Ishikawa (cell line): ENCODE results near the gene DDX54.

Source experiments
- CEBPB ChIP-seq: IDR thresholded peaks from 2 replicates; pipeline ENCODE4 v1.6.1; 2012
- EP300 ChIP-seq: IDR thresholded peaks from 2 replicates; pipeline ENCODE4 v1.6.1; 2012; ENCODE audit warnings: borderline replicate concordance
- MAX ChIP-seq: IDR thresholded peaks from 2 replicates; pipeline ENCODE4 v1.6.1; 2012
- REST ChIP-seq: IDR thresholded peaks from 2 replicates; pipeline ENCODE4 v1.6.1; 2012; ENCODE audit warnings: low read depth, mild to moderate bottlenecking
- TAF1 ChIP-seq: IDR thresholded peaks from 2 replicates; pipeline ENCODE4 v1.6.1; 2012; ENCODE audit warnings: low read depth, mild to moderate bottlenecking
- YY1 ChIP-seq: IDR thresholded peaks from 2 replicates; pipeline ENCODE4 v1.6.1; 2012; ENCODE audit warnings: low read depth
- ZBTB7A ChIP-seq: IDR thresholded peaks from 2 replicates; pipeline ENCODE4 v1.6.1; 2012; ENCODE audit warnings: low read depth

- TF ChIP-seq TAF1 (no peak), REST (no peak), YY1 (no peak), CEBPB (no peak), MAX (no peak), EP300 (no peak), ZBTB7A (no peak)
Observed at GRCh38 chr12:113151655-113152054, 33.6 kb downstream of the DDX54 start.
